DND-41 (cell line): ENCODE data around the gene GSTM5.

Experiments
- CTCF ChIP-seq: IDR thresholded peaks from 2 replicates; pipeline ENCODE4 v1.5.1; 2012; ENCODE audit warnings: borderline replicate concordance, low read length, moderate library complexity, mild to moderate bottlenecking; ENCODE audit not compliant: poor library complexity, severe bottlenecking; ENCODE audit errors: extremely low read depth
- EZH2 ChIP-seq: IDR thresholded peaks from 3 replicates; pipeline ENCODE4 v1.6.1; 2012; ENCODE audit warnings: borderline replicate concordance, low read depth, mild to moderate bottlenecking, moderate library complexity, low read length, inconsistent platforms; ENCODE audit not compliant: severe bottlenecking

GRCh38 chr1:109730666-109731065, 18.6 kb downstream of the GSTM5 start:
- TF ChIP-seq CTCF, result no peak
- TF ChIP-seq EZH2, result no peak
